K562 (cell line): ENCODE results near the gene LIMCH1.

Experiments used
- CREB1 ChIP-seq, 2 experiments: sonication (generic) in 1 of 2; formaldehyde crosslinking in 1 of 2; IDR thresholded peaks; 2 replicates each; pipeline versions ENCODE4 v1.6.1 to v1.8.0; 2012 to 2022; ENCODE audit warnings: inconsistent platforms in 1 of 2, mild to moderate bottlenecking in 1 of 2, missing genetic modification reagents in 1 of 2, moderate library complexity in 1 of 2
- POLR2A ChIP-seq: fragments of 450-650 bp; conservative IDR thresholded peaks from 2 replicates; pipeline ENCODE4 v1.6.1; 2016
- RAD21 ChIP-seq, 2 experiments: fragments of 250-450 bp in 1 of 2; fragments of 450-650 bp in 1 of 2; sonication (Bioruptor Pico) in 1 of 2; formaldehyde crosslinking in 1 of 2; IDR thresholded peaks in 1 of 2; conservative IDR thresholded peaks in 1 of 2; 2 replicates each; pipeline versions ENCODE4 v1.4.0 to v1.8.0; 2020 to 2022; ENCODE audit warnings: mild to moderate bottlenecking in 2 of 2, moderate library complexity in 1 of 2
- ZC3H11A ChIP-seq: IDR thresholded peaks from 2 replicates; pipeline ENCODE4 v1.6.1; 2012; ENCODE audit warnings: low read depth, low read length, improper control_type of control experiment

- TF ChIP-seq POLR2A (no peak), RAD21 (CRISPR knock-in tag; conservative IDR thresholded peaks at IDR 0.05 in 1 of 2, IDR thresholded peaks at IDR 0.05 in 1 of 2) (no peak), ZC3H11A (no peak), CREB1 (IDR thresholded peaks at IDR 0.05) (no peak), CREB1 (CRISPR knock-in tag; IDR thresholded peaks at IDR 0.05) (no peak)
Observed at GRCh38 chr4:41533680-41534079, 4.3 kb upstream of the LIMCH1 start.
